OCI-LY7 (cell line): ENCODE data around the gene LRRK1.

ENCODE experiments used
- EZH2phosphoT487 ChIP-seq: fragments of 200-600 bp; sonication (generic); IDR thresholded peaks from 2 replicates; pipeline ENCODE4 v1.6.1; 2018; ENCODE audit warnings: low read depth, borderline replicate concordance, mild to moderate bottlenecking, mixed run types, antibody characterized with exemption, low read length, moderate library complexity, mixed read lengths
- TF ChIP-seq, protein P1 (sequence below): fragments of 200-600 bp; sonication (generic); conservative IDR thresholded peaks from 2 replicates; pipeline ENCODE4 v1.5.1; 2014; ENCODE audit warnings: mild to moderate bottlenecking, antibody characterized with exemption, low read length, moderate library complexity, mixed read lengths

DNA sequence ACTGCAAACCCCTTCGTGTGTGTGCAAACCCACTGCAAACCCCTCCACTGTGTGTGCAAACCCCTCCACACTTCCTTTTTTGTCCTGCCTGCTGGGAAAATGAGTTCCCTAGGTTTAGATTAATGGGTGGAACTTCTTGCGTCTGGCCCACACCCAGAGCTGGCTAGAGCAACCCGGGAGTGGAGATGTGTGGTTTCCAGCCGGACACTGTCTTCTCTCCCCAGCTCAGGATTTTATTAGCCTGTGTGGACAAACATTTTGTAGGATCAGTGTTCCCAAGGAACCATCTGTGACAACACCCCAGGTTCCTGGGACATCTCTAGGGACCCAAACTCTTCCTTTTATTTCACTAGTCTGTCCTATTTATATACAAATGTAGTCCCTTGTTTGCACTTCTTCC, 9.6 kb upstream of the LRRK1 start:
- TF ChIP-seq, protein P1, sequence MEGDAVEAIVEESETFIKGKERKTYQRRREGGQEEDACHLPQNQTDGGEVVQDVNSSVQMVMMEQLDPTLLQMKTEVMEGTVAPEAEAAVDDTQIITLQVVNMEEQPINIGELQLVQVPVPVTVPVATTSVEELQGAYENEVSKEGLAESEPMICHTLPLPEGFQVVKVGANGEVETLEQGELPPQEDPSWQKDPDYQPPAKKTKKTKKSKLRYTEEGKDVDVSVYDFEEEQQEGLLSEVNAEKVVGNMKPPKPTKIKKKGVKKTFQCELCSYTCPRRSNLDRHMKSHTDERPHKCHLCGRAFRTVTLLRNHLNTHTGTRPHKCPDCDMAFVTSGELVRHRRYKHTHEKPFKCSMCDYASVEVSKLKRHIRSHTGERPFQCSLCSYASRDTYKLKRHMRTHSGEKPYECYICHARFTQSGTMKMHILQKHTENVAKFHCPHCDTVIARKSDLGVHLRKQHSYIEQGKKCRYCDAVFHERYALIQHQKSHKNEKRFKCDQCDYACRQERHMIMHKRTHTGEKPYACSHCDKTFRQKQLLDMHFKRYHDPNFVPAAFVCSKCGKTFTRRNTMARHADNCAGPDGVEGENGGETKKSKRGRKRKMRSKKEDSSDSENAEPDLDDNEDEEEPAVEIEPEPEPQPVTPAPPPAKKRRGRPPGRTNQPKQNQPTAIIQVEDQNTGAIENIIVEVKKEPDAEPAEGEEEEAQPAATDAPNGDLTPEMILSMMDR = no peak
- TF ChIP-seq EZH2phosphoT487 = no peak
